Calu3 (cell line): ENCODE results near the gene HOXD9. TPM values are rescaled to one million over a fixed set of nuclear protein-coding genes. Genes with fewer than 3 reads are reported as not detected.

ENCODE experiments used
- BruUV-seq: library from RNA; stranded (reverse); fragments of 400-500 nt; replicated peaks from 2 replicates; lab custom pipeline; 2021; lab: Mats Ljungman, UMichigan
- CTCF ChIA-PET: fragments of 300-600 bp; sonication (Branson Sonifier 250); formaldehyde crosslinking; loops from one replicate; lab custom pipeline; 2022; ENCODE audit warnings: antibody characterized with exemption; lab: Charles Lee
- DNase-seq: peaks from one replicate; pipeline ENCODE4 v3.0.0; 2022
- H3K27ac Mint-ChIP-seq: one replicate; pipeline ENCODE4 v1.8.0; 2022; ENCODE audit warnings: mixed read lengths; ENCODE audit not compliant: unreplicated experiment
- H3K27me3 Mint-ChIP-seq: one replicate; pipeline ENCODE4 v1.8.0; 2022; ENCODE audit warnings: mixed read lengths; ENCODE audit not compliant: unreplicated experiment
- H3K36me3 Mint-ChIP-seq: one replicate; pipeline ENCODE4 v1.8.0; 2022; ENCODE audit warnings: mild to moderate bottlenecking, moderate library complexity, mixed read lengths; ENCODE audit not compliant: insufficient read depth, unreplicated experiment
- H3K4me1 Mint-ChIP-seq: one replicate; pipeline ENCODE4 v1.8.0; 2022; ENCODE audit warnings: mild to moderate bottlenecking, low read depth, mixed read lengths; ENCODE audit not compliant: unreplicated experiment
- H3K4me3 Mint-ChIP-seq: one replicate; pipeline ENCODE4 v1.8.0; 2022; ENCODE audit warnings: mild to moderate bottlenecking, low read depth, moderate library complexity, mixed read lengths; ENCODE audit not compliant: unreplicated experiment
- H3K9me3 Mint-ChIP-seq: one replicate; pipeline ENCODE4 v1.8.0; 2022; ENCODE audit warnings: low read depth, mixed read lengths; ENCODE audit not compliant: unreplicated experiment
- intact Hi-C: fragments of 100-400 bp; cut with micrococcal nuclease; formaldehyde crosslinking; loops from one replicate; pipeline ENCODE4 v1.10.0; 2022; ENCODE audit not compliant: unreplicated experiment
- total RNA-seq: library from RNA; stranded (reverse); gene quantifications from 2 replicates; pipeline ENCODE4 v1.2.3, GENCODE V29; 2022
- TF ChIP-seq, protein P1 (sequence below): fragments of 200-600 bp; IDR thresholded peaks from one replicate; pipeline ENCODE4 v1.8.0; 2022; ENCODE audit warnings: antibody characterized with exemption; ENCODE audit not compliant: unreplicated experiment

The HOXD9 gene
- total RNA-seq, 1 experiment from 2014 or later: not detected

DNA sequence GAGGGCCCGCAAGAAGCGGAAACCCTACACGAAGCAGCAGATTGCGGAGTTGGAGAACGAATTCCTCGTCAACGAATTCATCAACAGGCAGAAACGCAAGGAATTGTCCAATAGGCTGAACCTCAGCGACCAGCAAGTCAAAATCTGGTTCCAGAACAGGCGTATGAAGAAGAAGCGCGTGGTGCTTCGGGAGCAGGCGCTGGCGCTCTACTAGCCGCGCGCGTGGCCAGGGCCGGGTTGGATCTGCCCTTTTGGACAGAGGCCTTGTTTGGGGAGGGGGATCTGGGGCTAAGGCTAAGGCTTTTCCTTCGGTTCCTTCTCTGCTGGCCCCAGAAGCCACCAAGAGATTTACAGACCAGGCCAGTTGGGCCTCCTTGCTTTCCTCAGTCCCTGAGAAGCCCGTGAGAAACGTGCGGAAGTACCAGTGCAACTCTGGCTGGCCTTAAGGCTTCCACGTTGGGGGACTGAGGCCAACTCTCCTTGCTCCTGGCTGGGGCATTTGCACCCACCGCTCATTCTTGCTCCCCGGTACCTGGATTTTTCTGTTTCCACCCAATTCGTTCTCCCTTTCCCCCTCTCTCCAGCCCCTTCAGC lies 21.9 kb upstream of the HOXD9 start:
- TF ChIP-seq, protein P1, sequence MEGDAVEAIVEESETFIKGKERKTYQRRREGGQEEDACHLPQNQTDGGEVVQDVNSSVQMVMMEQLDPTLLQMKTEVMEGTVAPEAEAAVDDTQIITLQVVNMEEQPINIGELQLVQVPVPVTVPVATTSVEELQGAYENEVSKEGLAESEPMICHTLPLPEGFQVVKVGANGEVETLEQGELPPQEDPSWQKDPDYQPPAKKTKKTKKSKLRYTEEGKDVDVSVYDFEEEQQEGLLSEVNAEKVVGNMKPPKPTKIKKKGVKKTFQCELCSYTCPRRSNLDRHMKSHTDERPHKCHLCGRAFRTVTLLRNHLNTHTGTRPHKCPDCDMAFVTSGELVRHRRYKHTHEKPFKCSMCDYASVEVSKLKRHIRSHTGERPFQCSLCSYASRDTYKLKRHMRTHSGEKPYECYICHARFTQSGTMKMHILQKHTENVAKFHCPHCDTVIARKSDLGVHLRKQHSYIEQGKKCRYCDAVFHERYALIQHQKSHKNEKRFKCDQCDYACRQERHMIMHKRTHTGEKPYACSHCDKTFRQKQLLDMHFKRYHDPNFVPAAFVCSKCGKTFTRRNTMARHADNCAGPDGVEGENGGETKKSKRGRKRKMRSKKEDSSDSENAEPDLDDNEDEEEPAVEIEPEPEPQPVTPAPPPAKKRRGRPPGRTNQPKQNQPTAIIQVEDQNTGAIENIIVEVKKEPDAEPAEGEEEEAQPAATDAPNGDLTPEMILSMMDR: no peak
- peaks cover 9% of the 10 kb centered on the region for H3K4me1 Mint-ChIP-seq
- H3K27me3 Mint-ChIP-seq: peaks cover 13% of the 10 kb centered on the region
- no peak for DNase-seq
- H3K27ac Mint-ChIP-seq: no peak overlapping the region
- no TSS peak for BruUV-seq
- no peaks in the 10 kb centered on the region for H3K9me3 Mint-ChIP-seq
- H3K36me3 Mint-ChIP-seq: peaks cover 18% of the 10 kb centered on the region
- no peak overlapping the region for H3K4me3 Mint-ChIP-seq
- CTCF ChIA-PET: no interaction called here
- intact Hi-C loops: no loop called here

DNA sequence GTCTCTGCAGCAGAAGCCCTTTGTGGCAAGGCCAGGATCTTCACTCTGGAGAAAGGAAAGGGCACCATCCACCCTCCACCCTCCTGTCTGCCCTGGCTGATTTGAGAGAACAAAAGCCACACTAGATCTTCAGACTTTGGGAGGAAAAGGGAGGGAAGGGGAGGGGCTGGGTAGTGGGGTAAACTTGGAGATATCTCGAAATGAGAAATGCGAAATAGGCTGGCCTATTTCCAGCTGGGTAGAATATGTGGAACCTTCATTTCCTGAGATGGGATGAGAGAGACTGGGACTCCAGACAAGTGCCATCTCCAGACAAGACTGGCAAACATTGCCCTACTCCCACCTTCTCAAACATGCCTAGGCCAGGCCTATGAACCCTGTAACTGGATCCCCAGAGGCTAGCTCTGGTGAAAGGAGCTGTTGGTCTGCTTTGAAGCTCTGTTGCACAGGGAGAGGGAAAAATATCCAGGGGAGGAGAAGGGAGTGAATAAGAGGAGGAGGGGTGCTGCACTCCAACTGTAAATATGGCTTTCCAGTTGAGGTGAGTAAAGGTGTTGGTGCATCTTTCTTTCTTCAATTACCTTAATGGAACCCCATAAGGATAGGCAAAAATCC lies 21.2 kb upstream of the HOXD9 start:
- Mint-ChIP-seq H3K4me1 (peaks cover 15% of the 10 kb centered on the region), H3K27me3 (peaks cover 20% of the 10 kb centered on the region), H3K4me3 (no peak overlapping the region), H3K9me3 (no peaks in the 10 kb centered on the region), H3K36me3 (peaks cover 18% of the 10 kb centered on the region), H3K27ac (no peak overlapping the region)
- no TSS peak for BruUV-seq
- no peak for DNase-seq
- TF ChIP-seq, protein P1: no peak
- CTCF ChIA-PET: no interaction called here
- intact Hi-C loops: no loop called here

DNA sequence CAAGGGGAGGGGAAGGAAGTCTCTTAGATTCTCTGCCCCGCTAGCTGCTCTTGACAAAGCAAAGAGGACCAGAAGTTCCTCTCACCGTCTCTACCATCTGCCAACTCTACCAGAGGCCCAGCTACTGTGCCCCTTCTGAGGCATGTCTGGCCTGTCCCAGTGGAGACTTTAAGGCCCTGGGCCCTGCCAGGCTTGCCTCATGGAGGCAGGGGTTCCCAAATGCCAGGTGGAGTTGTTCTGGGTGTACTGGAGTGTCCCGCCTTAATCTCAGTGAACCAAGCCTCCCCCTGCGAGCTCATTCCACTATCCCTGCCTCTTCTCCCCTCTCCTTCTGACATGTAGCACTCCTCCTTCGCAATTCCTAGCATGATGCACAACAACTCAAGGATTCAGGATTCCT lies 20.7 kb upstream of the HOXD9 start:
- Mint-ChIP-seq H3K27ac (no peak overlapping the region), H3K27me3 (peaks cover 25% of the 10 kb centered on the region), H3K9me3 (no peaks in the 10 kb centered on the region), H3K36me3 (peaks cover 13% of the 10 kb centered on the region), H3K4me3 (no peak overlapping the region), H3K4me1 (peaks cover 18% of the 10 kb centered on the region)
- DNase-seq: no peak
- no TSS peak for BruUV-seq
- intact Hi-C loops: no loop called here
- TF ChIP-seq, protein P1: no peak
- CTCF ChIA-PET: no interaction called here

DNA sequence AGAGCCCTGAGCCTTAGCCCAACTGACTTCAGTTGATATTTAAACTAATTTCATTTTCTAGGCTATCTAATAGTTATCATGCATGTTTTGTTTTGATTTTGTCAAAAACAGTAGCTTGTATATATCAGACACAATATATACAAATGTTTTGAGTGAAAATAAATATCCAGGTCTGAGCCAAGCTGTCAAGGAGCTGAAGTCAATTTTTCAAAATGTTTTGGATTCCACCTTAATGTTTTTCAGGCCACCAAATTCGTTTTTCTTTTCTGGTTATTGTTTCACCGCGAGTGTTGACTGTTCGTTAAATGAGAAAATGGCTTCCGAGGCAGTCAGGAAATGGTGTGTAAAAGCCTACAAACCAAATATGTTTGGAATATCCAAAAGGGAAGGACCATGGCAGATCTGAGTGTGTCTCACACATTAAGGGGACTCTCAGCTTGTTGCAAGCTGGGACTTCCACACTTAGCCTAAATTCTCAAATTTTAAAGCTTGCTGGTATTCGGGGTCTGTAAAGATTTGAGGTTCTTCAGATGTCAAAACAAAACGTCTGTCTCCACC lies 20.1 kb upstream of the HOXD9 start:
- TF ChIP-seq, protein P1: no peak
- Mint-ChIP-seq H3K9me3 (no peaks in the 10 kb centered on the region), H3K36me3 (peaks cover 7% of the 10 kb centered on the region), H3K4me3 (no peak overlapping the region), H3K27ac (no peak overlapping the region), H3K4me1 (peaks cover 18% of the 10 kb centered on the region), H3K27me3 (peaks cover 26% of the 10 kb centered on the region)
- no peak for DNase-seq
- CTCF ChIA-PET: no interaction called here
- intact Hi-C loops: no loop called here
- BruUV-seq: no TSS peak
